Type B pancreatic cell (in vitro differentiated cells): ENCODE measurements around the gene HPN. TPM values are rescaled to one million over a fixed set of nuclear protein-coding genes. Genes with fewer than 3 reads are reported as not detected.

ENCODE experiments used
- DNase-seq: peaks from one replicate; pipeline ENCODE4 v3.0.0; 2021; ENCODE audit warnings: mixed read lengths; ENCODE audit not compliant: unreplicated experiment; ENCODE audit errors: extremely low spot score
- H3K27ac Mint-ChIP-seq: 2 replicates; pipeline ENCODE4 v1.8.0; 2021; ENCODE audit warnings: mild to moderate bottlenecking, mixed read lengths
- H3K27me3 Mint-ChIP-seq: 2 replicates; pipeline ENCODE4 v1.8.0; 2021; ENCODE audit warnings: mixed read lengths
- H3K36me3 Mint-ChIP-seq: 2 replicates; pipeline ENCODE4 v1.8.0; 2021; ENCODE audit warnings: mixed read lengths
- H3K4me1 Mint-ChIP-seq: one replicate; pipeline ENCODE4 v1.8.0; 2021; ENCODE audit warnings: mixed read lengths; ENCODE audit not compliant: unreplicated experiment
- H3K4me3 Mint-ChIP-seq: 2 replicates; pipeline ENCODE4 v1.8.0; 2021; ENCODE audit warnings: mild to moderate bottlenecking, mixed read lengths
- H3K9me3 Mint-ChIP-seq: 2 replicates; pipeline ENCODE4 v1.8.0; 2021; ENCODE audit warnings: mixed read lengths
- CTCF ChIP-seq: fragments of 200-600 bp; sonication (generic); conservative IDR thresholded peaks from 2 replicates; pipeline ENCODE4 v1.5.0; 2021; ENCODE audit warnings: antibody characterized with exemption, mild to moderate bottlenecking
- total RNA-seq: library from RNA; stranded (reverse); gene quantifications from 2 replicates; pipeline ENCODE4 v1.2.1, GENCODE V29; 2021; ENCODE audit warnings: low replicate concordance

Gene HPN
- total RNA-seq, 1 donor from 2014 or later, result 15.1 TPM

GRCh38 chr19:35038623-35039512 lies 2.7 kb upstream of the HPN start:
- TF ChIP-seq CTCF, result no peak
- H3K36me3 Mint-ChIP-seq, result no peaks in the 10 kb centered on the region
- H3K9me3 Mint-ChIP-seq, result no peaks in the 10 kb centered on the region
- no peak overlapping the region for H3K27ac Mint-ChIP-seq
- H3K4me3 Mint-ChIP-seq, result no peak overlapping the region
- peaks cover 4% of the 10 kb centered on the region for H3K27me3 Mint-ChIP-seq
- DNase-seq, result no peak
- peaks cover 12% of the 10 kb centered on the region for H3K4me1 Mint-ChIP-seq

- H3K27ac Mint-ChIP-seq, result peak overlapping the region; percentile 41
These were observed 1.4 kb upstream of the HPN start for GRCh38 chr19:35039881-35040825.

GRCh38 chr19:35040826-35041547 lies 534 bp upstream of the HPN start:
- no peaks in the 10 kb centered on the region for H3K36me3 Mint-ChIP-seq
- no peaks in the 10 kb centered on the region for H3K27me3 Mint-ChIP-seq
- peak overlapping the region; percentile 70 for H3K4me3 Mint-ChIP-seq
- H3K4me1 Mint-ChIP-seq, result peaks cover 20% of the 10 kb centered on the region
- TF ChIP-seq CTCF, result no peak
- peak; percentile 74 for DNase-seq
- H3K27ac Mint-ChIP-seq, result peak overlapping the region; percentile 41
- no peaks in the 10 kb centered on the region for H3K9me3 Mint-ChIP-seq

More at GRCh38 chr19:35039881-35040825, 1.4 kb upstream of the HPN start:
- Mint-ChIP-seq H3K4me3 (peak overlapping the region; percentile 70), H3K4me1 (peaks cover 20% of the 10 kb centered on the region), H3K27me3 (no peaks in the 10 kb centered on the region), H3K36me3 (no peaks in the 10 kb centered on the region), H3K9me3 (no peaks in the 10 kb centered on the region)
- TF ChIP-seq CTCF, result no peak
- no peak for DNase-seq

- Mint-ChIP-seq H3K4me1 (peaks cover 20% of the 10 kb centered on the region), H3K27me3 (no peaks in the 10 kb centered on the region), H3K36me3 (no peaks in the 10 kb centered on the region), H3K4me3 (peak overlapping the region; percentile 73), H3K27ac (peak overlapping the region; percentile 58), H3K9me3 (no peaks in the 10 kb centered on the region)
- no peak for TF ChIP-seq CTCF
- no peak for DNase-seq
These were observed 672 bp downstream of the HPN start for GRCh38 chr19:35042056-35042730.
